ENCODE results near the gene FEZ2.

- TF ChIP-seq CTCF (IDR thresholded peaks at IDR 0.05) (no peak), POLR2A (IDR thresholded peaks at IDR 0.05) (no peak)
Measured at GRCh38 chr2:36611316-36611990, 13.5 kb upstream of the FEZ2 start.
